Brain microvascular endothelial cell (primary cell): ENCODE results near the gene DIPK1B.

Experiments used
- DNase-seq: peaks from one replicate; pipeline ENCODE4 v3.0.0-alpha.2; 2020
- H3K27ac ChIP-seq: fragments of 250-450 bp; sonication (Bioruptor Pico); 2 replicates; pipeline ENCODE4 v1.5.1; 2020; ENCODE audit warnings: mild to moderate bottlenecking, moderate library complexity
- H3K27me3 ChIP-seq: fragments of 250-450 bp; sonication (Bioruptor Pico); replicated peaks from 2 replicates; pipeline ENCODE4 v1.5.1; 2020; ENCODE audit warnings: mild to moderate bottlenecking
- H3K36me3 ChIP-seq: fragments of 250-450 bp; sonication (Bioruptor Pico); replicated peaks from 2 replicates; pipeline ENCODE4 v1.5.1; 2020; ENCODE audit warnings: mild to moderate bottlenecking
- H3K4me3 ChIP-seq: 2 replicates; pipeline ENCODE4 v1.5.1; 2011; ENCODE audit warnings: low read depth, mild to moderate bottlenecking, control low read depth, low read length, moderate library complexity
- in situ Hi-C: cut with HindIII; loops from 2 replicates; pipeline ENCODE4 v1.10.0; 2017; ENCODE audit warnings: low sequenced_read_pairs, low pct_ligation_motif_present
- TF ChIP-seq, protein P1 (sequence below): IDR thresholded peaks from 2 replicates; pipeline ENCODE4 v1.5.1; 2011; ENCODE audit warnings: low read depth, mild to moderate bottlenecking, moderate library complexity, low read length, control low read depth, inconsistent platforms; ENCODE audit errors: missing control alignments

Gene DIPK1B

DNA sequence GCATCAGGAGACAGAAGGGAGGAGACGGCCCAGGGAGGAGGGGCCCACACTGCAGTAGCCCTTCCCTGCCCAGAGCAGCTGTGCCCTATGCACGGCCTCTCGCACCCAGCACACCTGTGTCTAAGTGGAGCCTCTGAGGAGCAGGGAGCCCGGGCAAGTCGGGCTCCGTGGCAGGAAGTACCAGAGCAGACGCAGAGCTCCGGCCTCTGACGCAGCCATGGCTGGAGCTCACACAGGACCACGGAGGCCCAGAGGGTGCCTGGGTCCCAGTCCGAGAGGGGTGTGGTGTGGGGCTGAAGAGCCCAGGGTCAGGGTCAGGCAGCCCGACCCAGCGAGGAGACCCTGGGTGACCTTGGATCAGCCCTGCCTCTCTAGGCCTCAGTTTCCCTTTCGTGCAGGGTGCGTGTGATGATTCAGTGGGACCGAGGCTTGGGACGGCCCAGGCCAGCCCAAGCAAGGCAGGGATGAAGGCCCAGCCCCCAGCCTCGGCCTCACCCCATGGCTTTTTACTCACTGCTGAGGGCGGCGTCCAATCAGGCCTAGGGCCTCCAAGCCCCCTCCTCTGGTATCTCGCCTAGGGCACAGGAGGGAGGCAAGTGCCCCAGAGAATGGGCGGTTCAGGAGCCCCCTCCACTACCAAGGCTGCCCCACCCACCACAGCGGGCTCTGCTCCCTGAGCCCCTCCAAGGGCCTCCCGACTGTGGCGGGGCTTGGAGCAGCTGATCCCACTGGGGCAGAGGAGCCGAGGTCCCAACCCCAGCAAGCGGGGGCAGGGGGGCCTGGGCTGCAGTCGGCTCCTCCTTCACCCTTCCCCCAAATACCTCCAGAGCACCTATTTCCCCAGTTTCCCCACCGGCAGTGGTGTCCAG lies 20.8 kb upstream of the DIPK1B start:
- TF ChIP-seq, protein P1, sequence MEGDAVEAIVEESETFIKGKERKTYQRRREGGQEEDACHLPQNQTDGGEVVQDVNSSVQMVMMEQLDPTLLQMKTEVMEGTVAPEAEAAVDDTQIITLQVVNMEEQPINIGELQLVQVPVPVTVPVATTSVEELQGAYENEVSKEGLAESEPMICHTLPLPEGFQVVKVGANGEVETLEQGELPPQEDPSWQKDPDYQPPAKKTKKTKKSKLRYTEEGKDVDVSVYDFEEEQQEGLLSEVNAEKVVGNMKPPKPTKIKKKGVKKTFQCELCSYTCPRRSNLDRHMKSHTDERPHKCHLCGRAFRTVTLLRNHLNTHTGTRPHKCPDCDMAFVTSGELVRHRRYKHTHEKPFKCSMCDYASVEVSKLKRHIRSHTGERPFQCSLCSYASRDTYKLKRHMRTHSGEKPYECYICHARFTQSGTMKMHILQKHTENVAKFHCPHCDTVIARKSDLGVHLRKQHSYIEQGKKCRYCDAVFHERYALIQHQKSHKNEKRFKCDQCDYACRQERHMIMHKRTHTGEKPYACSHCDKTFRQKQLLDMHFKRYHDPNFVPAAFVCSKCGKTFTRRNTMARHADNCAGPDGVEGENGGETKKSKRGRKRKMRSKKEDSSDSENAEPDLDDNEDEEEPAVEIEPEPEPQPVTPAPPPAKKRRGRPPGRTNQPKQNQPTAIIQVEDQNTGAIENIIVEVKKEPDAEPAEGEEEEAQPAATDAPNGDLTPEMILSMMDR = no peak
- no peak for DNase-seq
- H3K4me3 ChIP-seq = no peak overlapping the region
- in situ Hi-C loops = no loop called here
- no peak overlapping the region for H3K27ac ChIP-seq
- no peaks in the 10 kb centered on the region for H3K27me3 ChIP-seq
- no peaks in the 10 kb centered on the region for H3K36me3 ChIP-seq

DNA sequence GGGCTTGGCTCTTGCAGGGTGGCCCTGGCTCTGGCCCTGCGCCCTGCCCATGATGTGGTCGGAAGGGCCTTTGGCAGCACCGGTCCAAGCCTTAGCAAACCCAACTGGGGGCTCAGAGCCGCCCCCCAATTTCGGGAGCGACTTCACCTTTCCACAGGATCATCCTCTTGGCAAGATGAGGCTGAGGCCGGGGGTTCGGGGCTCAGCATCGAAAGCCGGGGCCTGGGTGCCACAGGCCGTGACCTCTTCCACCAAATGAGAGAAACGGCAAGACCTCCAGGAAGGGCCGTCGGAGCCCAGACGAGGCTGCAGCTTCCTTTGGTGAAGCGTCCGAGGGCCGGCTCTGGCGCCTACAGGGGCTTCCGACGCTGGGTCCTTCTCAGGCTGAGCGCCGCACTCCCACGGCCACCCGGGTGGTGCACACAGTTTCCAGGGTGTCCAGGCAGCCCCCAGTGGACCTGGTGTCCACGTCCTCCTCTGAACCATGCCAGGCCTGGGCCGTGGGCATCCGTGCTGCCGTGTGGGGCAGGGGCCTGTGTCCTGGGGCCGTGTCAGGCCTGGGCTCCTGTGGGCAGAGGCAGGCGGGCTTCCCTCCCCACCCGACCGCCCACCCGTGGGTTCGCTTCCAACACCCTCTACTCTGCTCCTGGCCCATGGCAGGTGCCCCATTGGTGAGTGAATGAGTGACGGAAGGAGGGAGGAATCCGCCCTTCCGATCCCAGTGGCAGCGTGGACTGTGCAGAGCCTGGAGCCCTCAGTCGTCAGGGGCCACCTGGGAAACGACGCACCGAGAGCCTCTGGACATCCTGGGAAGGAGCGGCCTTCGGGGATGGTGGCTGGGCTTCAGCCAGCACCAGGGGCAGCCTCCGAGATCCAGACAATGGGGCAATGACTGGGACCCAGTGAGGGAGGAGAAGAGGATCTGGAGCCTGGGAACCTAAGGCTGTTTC lies 19.9 kb upstream of the DIPK1B start:
- H3K4me3 ChIP-seq = no peak overlapping the region
- DNase-seq = no peak
- H3K27ac ChIP-seq = no peak overlapping the region
- H3K36me3 ChIP-seq = no peaks in the 10 kb centered on the region
- TF ChIP-seq, protein P1 = no peak
- H3K27me3 ChIP-seq = no peaks in the 10 kb centered on the region
- in situ Hi-C loops = no loop called here

DNA sequence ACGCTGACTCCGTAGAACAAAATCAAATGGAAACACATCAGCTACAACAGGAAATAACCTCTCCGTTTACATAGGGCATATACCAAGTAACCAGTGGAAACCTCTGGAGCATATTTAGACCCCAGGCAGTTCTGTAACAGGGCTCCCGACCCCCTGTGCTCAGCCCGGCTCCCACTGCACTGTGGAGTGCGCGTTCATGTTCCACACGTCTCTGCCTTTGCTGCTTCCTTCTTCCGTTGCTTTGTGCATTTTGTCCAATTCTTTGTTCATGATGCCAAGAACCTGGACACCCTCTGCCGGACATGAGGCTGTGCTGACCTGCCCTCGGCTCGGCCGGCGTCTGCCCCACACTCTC lies 19.3 kb upstream of the DIPK1B start:
- in situ Hi-C loops = no loop called here
- DNase-seq = no peak
- Histone ChIP-seq H3K27ac (no peak overlapping the region), H3K27me3 (peaks cover 2% of the 10 kb centered on the region), H3K4me3 (no peak overlapping the region), H3K36me3 (no peaks in the 10 kb centered on the region)
- TF ChIP-seq, protein P1 = no peak

DNA sequence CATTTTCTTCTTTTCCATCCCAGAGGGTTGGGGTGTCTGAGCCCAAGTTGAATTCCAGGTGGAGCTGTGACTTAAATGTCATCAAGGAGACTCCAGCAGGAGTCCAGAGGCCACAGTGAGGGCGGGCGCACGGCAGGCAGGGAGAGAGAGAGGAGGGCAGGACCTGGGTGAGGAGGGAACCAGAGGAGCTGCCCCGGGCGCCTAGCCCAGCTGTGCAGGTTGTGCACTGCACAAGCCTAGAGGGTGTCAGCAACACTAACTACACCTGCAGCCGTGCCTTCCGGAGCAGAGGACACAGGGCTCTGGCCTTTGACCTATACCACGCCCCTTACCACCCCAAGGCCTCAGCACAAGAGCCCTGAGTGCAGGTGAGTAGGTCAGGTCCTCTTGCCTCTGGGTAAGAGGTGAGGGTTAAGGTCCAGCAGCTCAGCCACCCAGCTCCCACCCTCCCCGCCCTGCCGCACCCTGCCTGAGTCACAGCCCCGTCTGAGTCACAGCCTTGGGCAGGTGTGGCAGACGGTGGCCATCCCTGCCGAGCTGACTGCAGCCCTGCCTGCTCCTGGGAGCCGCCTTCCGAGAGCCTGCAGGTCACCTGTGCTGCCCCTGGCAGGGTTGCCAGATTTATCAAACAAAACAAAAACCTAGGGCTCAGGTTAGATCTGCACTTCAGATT lies 18.7 kb upstream of the DIPK1B start:
- DNase-seq = no peak
- in situ Hi-C loops = no loop called here
- H3K36me3 ChIP-seq = no peaks in the 10 kb centered on the region
- no peak overlapping the region for H3K27ac ChIP-seq
- H3K4me3 ChIP-seq = no peak overlapping the region
- TF ChIP-seq, protein P1 = no peak
- H3K27me3 ChIP-seq = peaks cover 2% of the 10 kb centered on the region

DNA sequence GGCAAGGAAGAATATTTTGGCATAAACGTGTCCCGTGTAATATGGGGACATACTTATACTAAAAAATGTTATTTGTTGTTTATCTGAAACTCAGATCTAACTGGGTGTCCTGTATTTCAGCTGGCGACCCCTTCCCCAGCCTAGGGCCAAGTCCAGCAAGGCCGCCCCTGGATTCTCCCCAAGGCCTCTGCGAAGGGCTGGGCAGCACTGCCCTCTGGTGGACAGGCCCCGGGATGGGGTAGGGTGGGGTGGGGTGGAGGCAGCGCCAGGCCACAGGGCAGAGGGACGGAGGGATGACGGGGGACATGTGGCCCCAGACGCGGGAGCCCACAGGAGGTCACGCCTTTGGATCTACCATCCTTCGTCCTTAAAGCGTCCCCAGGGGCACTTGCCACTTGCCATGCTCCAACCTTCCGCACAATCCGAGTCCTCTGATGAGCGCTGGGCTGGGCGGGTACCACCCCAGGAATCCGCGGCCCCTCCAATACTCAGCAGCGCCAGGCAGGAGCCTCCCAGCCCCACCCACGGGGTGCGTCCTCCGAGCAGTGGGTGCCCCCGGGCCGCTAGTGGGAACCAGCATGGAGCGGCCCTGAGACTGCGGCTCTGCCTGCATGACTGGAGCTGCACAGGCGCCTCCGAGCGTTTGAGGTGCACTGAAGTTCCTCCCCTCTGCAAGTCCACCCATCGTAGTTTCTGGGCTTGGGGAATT lies 18.1 kb upstream of the DIPK1B start:
- Histone ChIP-seq H3K27ac (no peak overlapping the region), H3K36me3 (no peaks in the 10 kb centered on the region), H3K4me3 (no peak overlapping the region), H3K27me3 (peaks cover 2% of the 10 kb centered on the region)
- TF ChIP-seq, protein P1 = peak; percentile 86
- in situ Hi-C loops = no loop called here
- no peak for DNase-seq
